Kidney (tissue), 14 donors: ENCODE data around the gene NFKB2. TPM values are rescaled to one million over a fixed set of nuclear protein-coding genes. Genes with fewer than 3 reads are reported as not detected.

ENCODE experiments used
- DNase-seq, 5 donors: peaks; one replicate each; pipeline ENCODE4 v3.0.0-alpha.2; 2013 to 2020
- FAIRE-seq: peaks from 2 replicates; lab custom pipeline; 2012; peaks lifted over from hg19 to GRCh38; lab: Jason Lieb, UNC
- H3K27ac ChIP-seq, 2 donors: one replicate each; pipeline ENCODE4 v1.7.0; 2013; ENCODE audit warnings: low read depth in 2 of 2, low read length in 2 of 2, inconsistent platforms in 1 of 2
- H3K27me3 ChIP-seq: one replicate; pipeline ENCODE4 v1.7.1; 2013; ENCODE audit warnings: low read length, inconsistent platforms; ENCODE audit not compliant: control insufficient read depth, insufficient read depth
- H3K36me3 ChIP-seq, 3 donors: one replicate each; pipeline versions ENCODE4 v1.7.0 to v1.7.1; 2013; ENCODE audit warnings: low read length in 3 of 3, control low read depth in 1 of 3, inconsistent platforms in 1 of 3; ENCODE audit not compliant: insufficient read depth in 3 of 3, control insufficient read depth in 2 of 3
- H3K4me1 ChIP-seq, 3 donors: one replicate each; pipeline versions ENCODE4 v1.7.0 to v1.7.1; 2013; ENCODE audit warnings: low read length in 3 of 3, inconsistent platforms in 1 of 3, low read depth in 1 of 3; ENCODE audit not compliant: control insufficient read depth in 2 of 3, insufficient read depth in 2 of 3
- H3K4me3 ChIP-seq, 3 donors: one replicate each; pipeline versions ENCODE4 v1.7.0 to v1.8.1; 2013; ENCODE audit warnings: low read length in 3 of 3, control low read depth in 1 of 3, inconsistent platforms in 1 of 3
- H3K9ac ChIP-seq, 3 donors: one replicate each; pipeline versions ENCODE4 v1.7.0 to v1.7.1; 2013; ENCODE audit warnings: low read length in 3 of 3, control low read depth in 1 of 3, inconsistent platforms in 1 of 3
- H3K9me3 ChIP-seq, 3 donors: one replicate each; pipeline versions ENCODE4 v1.7.0 to v1.7.1; 2013; ENCODE audit warnings: low read length in 3 of 3, control low read depth in 1 of 3, inconsistent platforms in 1 of 3; ENCODE audit not compliant: control insufficient read depth in 2 of 3, insufficient read depth in 1 of 3
- CTCF ChIP-seq: IDR thresholded peaks from 3 replicates; pipeline ENCODE4 v1.5.1; 2012; ENCODE audit warnings: mild to moderate bottlenecking, moderate library complexity, borderline replicate concordance; ENCODE audit not compliant: insufficient read depth; ENCODE audit errors: extremely low read depth
- intact Hi-C: fragments of 100-400 bp; cut with DNase I; formaldehyde crosslinking; loops from one replicate; pipeline ENCODE4 v1.11.1; 2022
- polyA plus RNA-seq: library from polyadenylated mRNA; stranded (reverse); fragments of 350-450 nt; fragmentation: Illumina TruSeq; extraction: RNeasy Lipid Tissue Mini Kit (QIAGEN cat#74804); gene quantifications from one replicate; pipeline ENCODE4 v1.2.3, GENCODE V29; 2014; ENCODE audit warnings: low read depth, low replicate concordance; ENCODE audit not compliant: insufficient read depth
- total RNA-seq: library from RNA; stranded (reverse); fragmentation: NEBNext Ultra II Directional; extraction: Animal tissue kit (Norgen Biotek cat#: 25700); gene quantifications from one replicate; pipeline ENCODE4 v1.2.1, GENCODE V29; 2021
- donor health status: control.
- donor health status: control.
- donor health status: control.
- donor health status: control.
- donor health status: control.
- donor health status: DM: yes; HTN: yes; CAD: no.
- donor health status: Normal renal cell carcinoma (clear cell type).

The NFKB2 gene
- total and polyA plus RNA-seq, 2 donors from 2014 or later = 14.0 to 62.7 TPM

DNA sequence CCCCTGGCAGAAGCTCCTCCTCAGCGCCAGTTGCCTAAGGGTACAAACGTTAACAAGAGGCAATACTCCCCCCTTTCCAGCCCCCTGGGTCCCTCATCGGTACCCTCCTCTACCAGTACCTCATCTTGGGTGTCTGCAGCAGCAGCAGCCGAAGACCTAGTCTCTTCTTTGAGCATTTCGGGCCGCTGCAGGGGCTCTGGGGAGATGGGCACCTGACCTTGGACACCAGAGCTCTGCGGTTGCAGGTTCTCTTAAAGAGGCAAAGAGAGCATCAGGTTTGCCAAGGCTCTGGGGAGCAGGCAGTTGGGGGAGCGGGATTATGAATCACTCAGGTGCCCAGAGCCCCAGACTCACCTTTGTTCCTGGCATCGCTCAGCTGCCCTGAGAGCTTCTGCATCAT lies 28.6 kb downstream of the NFKB2 start:
- intact Hi-C loops = no loop called here
- no peak for FAIRE-seq
- no peak overlapping the region for H3K4me3 ChIP-seq
- no peaks in the 10 kb centered on the region for H3K9me3 ChIP-seq
- no peak overlapping the region for H3K27ac ChIP-seq
- H3K27me3 ChIP-seq = no peaks in the 10 kb centered on the region
- peak in 1 of 5 donors; percentile 54 for DNase-seq
- H3K4me1 ChIP-seq = peaks cover 0 to 26% (median 11%) of the 10 kb centered on the region in 3 donors
- H3K36me3 ChIP-seq = peaks cover 0 to 11% (median 3%) of the 10 kb centered on the region in 3 donors
- H3K9ac ChIP-seq = no peak overlapping the region
- no peak for TF ChIP-seq CTCF

- no peak for FAIRE-seq
- no peak for TF ChIP-seq CTCF
- intact Hi-C loops = no loop called here
Measured at GRCh38 chr10:102424916-102425315, 29.4 kb downstream of the NFKB2 start.

GRCh38 chr10:102425444-102425843 lies 29.9 kb downstream of the NFKB2 start:
- no peak for TF ChIP-seq CTCF
- FAIRE-seq = no peak
- Histone ChIP-seq H3K27me3 (no peaks in the 10 kb centered on the region), H3K4me1 (peaks cover 0 to 16% (median 5%) of the 10 kb centered on the region in 3 donors), H3K9ac (no peak overlapping the region), H3K27ac (no peak overlapping the region), H3K9me3 (no peaks in the 10 kb centered on the region), H3K4me3 (no peak overlapping the region), H3K36me3 (peaks cover 0 to 11% (median 3%) of the 10 kb centered on the region in 3 donors)
- no peak for DNase-seq
- intact Hi-C loops = no loop called here

More at GRCh38 chr10:102424916-102425315, 29.4 kb downstream of the NFKB2 start:
- peak in 1 of 5 donors; percentile 59 for DNase-seq
- Histone ChIP-seq H3K4me3 (no peak overlapping the region), H3K27ac (no peak overlapping the region), H3K4me1 (peaks cover 0 to 20% (median 8%) of the 10 kb centered on the region in 3 donors), H3K27me3 (no peaks in the 10 kb centered on the region), H3K36me3 (peaks cover 0 to 11% (median 3%) of the 10 kb centered on the region in 3 donors), H3K9ac (no peak overlapping the region), H3K9me3 (no peaks in the 10 kb centered on the region)
